T follicular helper cell (primary cell): Measurements from ENCODE around the gene DKKL1.

Experiments used
- DNase-seq: peaks from one replicate; pipeline ENCODE4 v3.0.0-alpha.2; 2020; ENCODE audit warnings: low read depth

Gene DKKL1

DNA sequence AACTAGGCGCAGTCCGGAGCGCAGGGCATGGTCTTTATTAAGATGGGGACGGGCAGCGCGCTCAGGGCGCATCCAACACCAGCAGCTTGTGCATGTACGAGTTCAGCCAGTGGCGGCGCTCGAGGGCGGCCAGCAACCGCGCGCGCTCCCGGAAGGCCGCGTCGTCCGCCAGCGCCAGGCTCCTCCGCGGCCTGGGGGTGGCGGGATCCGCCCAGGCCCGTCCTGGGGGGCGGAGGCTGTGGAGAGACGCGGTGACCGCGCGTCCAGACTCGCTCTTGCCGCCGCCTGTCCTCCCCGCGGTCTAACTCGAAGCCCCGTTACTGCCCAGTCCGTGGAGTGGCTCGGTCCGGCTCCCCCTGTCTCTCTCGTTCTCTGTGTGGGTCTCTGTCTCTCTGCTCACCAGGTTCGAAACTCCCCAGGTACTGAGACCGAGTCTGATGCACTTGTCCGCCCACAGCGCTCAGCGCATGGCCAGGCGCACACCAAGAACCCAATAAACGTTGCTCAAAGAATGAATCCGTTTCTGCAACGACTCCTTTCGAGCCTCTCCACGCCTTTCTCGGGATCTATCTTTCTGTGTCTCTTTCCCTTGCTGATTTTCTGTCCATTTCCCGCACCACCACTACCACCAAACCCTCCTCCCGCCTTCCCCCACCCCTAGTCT, 58.9 kb downstream of the DKKL1 start:
- DNase-seq, result no peak

DNA sequence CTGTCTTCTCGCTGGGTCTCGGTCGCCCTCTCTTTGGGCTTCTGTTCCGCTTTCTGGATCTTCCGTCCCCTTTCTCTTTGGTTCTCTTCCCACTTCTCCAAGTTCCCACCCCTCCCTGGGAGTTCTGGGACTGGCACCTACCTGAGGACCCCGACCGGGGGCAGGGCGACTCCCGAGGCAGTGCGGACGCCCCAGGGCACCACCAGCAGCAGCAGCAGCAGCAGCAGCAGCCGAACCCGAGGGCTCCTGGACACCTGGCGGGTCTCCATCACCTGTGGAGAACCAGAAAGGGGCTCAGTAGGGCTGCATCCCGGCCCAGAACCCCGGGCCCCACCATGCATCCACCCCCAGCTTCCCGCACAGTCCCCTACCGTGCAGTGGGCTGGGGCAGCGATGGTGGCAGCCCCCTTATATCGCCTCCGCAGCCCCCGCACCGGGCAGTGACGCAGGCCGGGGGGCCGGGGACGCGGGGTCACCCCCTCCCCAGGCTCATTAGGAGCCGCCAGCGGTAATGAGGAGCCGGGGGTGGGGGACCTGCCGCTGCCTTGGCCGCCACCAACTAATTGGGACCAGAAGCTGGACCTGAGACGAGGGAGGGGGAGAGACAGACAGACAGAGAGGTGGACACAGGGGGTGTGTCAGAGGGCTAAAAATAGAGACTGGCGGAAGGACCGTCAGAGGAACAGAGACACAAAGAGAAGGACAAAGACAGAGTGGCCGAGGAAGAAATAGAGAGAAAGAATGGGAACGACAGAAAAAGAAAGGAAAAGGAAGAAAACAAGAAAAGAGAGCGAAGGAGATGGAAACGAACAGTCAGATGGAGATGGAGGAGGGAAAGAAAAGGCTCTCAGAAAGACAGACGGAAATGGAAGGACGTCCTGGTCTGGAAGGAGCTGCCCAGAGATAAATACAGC, 59.7 kb downstream of the DKKL1 start, which contains the start of gene PTH2:
TSS of gene PTH2 (minus strand) at position 371 of the 914 bp plus-strand sequence. CDS start at position 269, 102 bp downstream.
- no peak for DNase-seq

DNA sequence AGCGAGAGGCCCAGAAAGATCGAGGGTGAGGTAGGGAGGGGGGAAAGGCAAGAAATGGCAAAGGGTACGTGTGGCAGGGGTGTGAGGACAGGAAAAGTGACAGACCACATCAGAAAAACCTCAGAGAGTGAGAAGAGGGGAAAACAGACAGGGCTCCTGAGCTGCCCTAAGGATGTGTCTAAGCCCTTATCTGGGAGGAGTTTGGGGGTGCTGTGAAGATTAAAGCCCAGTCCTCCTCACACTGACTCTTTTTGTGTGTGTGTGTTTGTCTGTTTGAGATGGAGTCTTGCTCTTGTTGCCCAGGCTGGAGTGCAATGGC, 60.3 kb downstream of the DKKL1 start:
- no peak for DNase-seq
